ENCODE data around the gene ATP6V1G1. TPM values are rescaled to one million over a fixed set of nuclear protein-coding genes. Genes with fewer than 3 reads are reported as not detected.

ATP6V1G1 gene
- total RNA-seq, 6 donors from 2014 or later = 93.2 to 182 (median 133) TPM

GRCh38 chr9:114553202-114553601 lies 34.4 kb upstream of the ATP6V1G1 start:
- TF ChIP-seq EP300 (IDR thresholded peaks at IDR 0.05) (no peak), CTCF (IDR thresholded peaks at IDR 0.05) (no peak), POLR2A (IDR thresholded peaks at IDR 0.05) (no peak), POLR2AphosphoS5 (IDR thresholded peaks at IDR 0.05) (no peak)
- 88 to 89% methylated on average over 3 of the region's 3 CpGs for WGBS, 2 donors
- no peak for ATAC-seq (ENCODE audit: low FRiP score in 2 of 2)
- no peaks in the 10 kb centered on the region for H3K36me3 ChIP-seq
- DNase-seq = no peak
- no peak overlapping the region for H3K27ac ChIP-seq
- no peak overlapping the region for H3K4me3 ChIP-seq
- no peaks in the 10 kb centered on the region for H3K27me3 ChIP-seq
- H3K4me1 ChIP-seq = no peaks in the 10 kb centered on the region
- no peaks in the 10 kb centered on the region for H3K9me3 ChIP-seq

GRCh38 chr9:114555696-114556095 lies 31.9 kb upstream of the ATP6V1G1 start:
- ATAC-seq (ENCODE audit: low FRiP score in 2 of 2) = no peak
- WGBS, 2 donors = 90 to 91% methylated on average over 1 of the region's 1 CpG
- TF ChIP-seq CTCF (IDR thresholded peaks at IDR 0.05) = no peak

GRCh38 chr9:114558027-114558675 lies 29.4 kb upstream of the ATP6V1G1 start:
- Histone ChIP-seq H3K36me3 (no peaks in the 10 kb centered on the region), H3K4me3 (no peak overlapping the region), H3K27ac (no peak overlapping the region), H3K27me3 (no peaks in the 10 kb centered on the region), H3K9me3 (no peaks in the 10 kb centered on the region), H3K4me1 (peaks cover 0 to 4% (median 0%) of the 10 kb centered on the region in 4 donors)
- peak in 1 of 2 donors; percentile 23 for ATAC-seq (ENCODE audit: low FRiP score in 2 of 2)
- TF ChIP-seq CTCF (IDR thresholded peaks at IDR 0.05) (no peak), POLR2AphosphoS5 (IDR thresholded peaks at IDR 0.05) (no peak), EP300 (IDR thresholded peaks at IDR 0.05) (no peak), POLR2A (IDR thresholded peaks at IDR 0.05) (no peak)
- DNase-seq = no peak
- 26 to 44% methylated on average over 3 of the region's 3 CpGs for WGBS, 2 donors

More at GRCh38 chr9:114555696-114556095, 31.9 kb upstream of the ATP6V1G1 start:
- no peak for DNase-seq
- no peaks in the 10 kb centered on the region for H3K36me3 ChIP-seq
- H3K27ac ChIP-seq = no peak overlapping the region
- H3K4me3 ChIP-seq = no peak overlapping the region
- no peaks in the 10 kb centered on the region for H3K27me3 ChIP-seq
- H3K9me3 ChIP-seq = no peaks in the 10 kb centered on the region
- peaks cover 0 to 4% (median 0%) of the 10 kb centered on the region in 4 donors for H3K4me1 ChIP-seq

GRCh38 chr9:114559830-114560513 lies 27.6 kb upstream of the ATP6V1G1 start:
- ATAC-seq (ENCODE audit: low FRiP score in 2 of 2) (no peak), DNase-seq (no peak)
- no peak overlapping the region for H3K27ac ChIP-seq

More at GRCh38 chr9:114559830-114560513, 27.6 kb upstream of the ATP6V1G1 start:
- Histone ChIP-seq H3K27me3 (no peaks in the 10 kb centered on the region), H3K36me3 (no peaks in the 10 kb centered on the region), H3K4me1 (peaks cover 0 to 4% (median 0%) of the 10 kb centered on the region in 4 donors), H3K4me3 (no peak overlapping the region), H3K9me3 (no peaks in the 10 kb centered on the region)
- WGBS, 2 donors = 54 to 64% methylated on average over 2 of the region's 2 CpGs
- TF ChIP-seq EP300 (IDR thresholded peaks at IDR 0.05) = no peak
- no peak for TF ChIP-seq POLR2A (IDR thresholded peaks at IDR 0.05)
- TF ChIP-seq CTCF (IDR thresholded peaks at IDR 0.05) = no peak
- TF ChIP-seq POLR2AphosphoS5 (IDR thresholded peaks at IDR 0.05) = no peak

All from upper lobe of left lung (tissue), 6 donors.